Neural cell (in vitro differentiated cells): ENCODE measurements around the gene NOP16.

Experiments
- EP300 ChIP-seq: fragments of 450-650 bp; conservative IDR thresholded peaks from 2 replicates; pipeline ENCODE4 v1.6.1; 2014; ENCODE audit warnings: antibody characterized with exemption, mild to moderate bottlenecking, moderate library complexity; ENCODE audit not compliant: poor library complexity, severe bottlenecking
- EZH2 ChIP-seq: fragments of 200-600, 300-800 bp; shearing (Covaris generic), sonication (generic); IDR thresholded peaks from 2 replicates; pipeline ENCODE4 v1.6.1; 2014; ENCODE audit warnings: antibody characterized with exemption, low read length, borderline replicate concordance, mild to moderate bottlenecking; ENCODE audit not compliant: insufficient read depth, poor library complexity, severe bottlenecking
- MXI1 ChIP-seq: fragments of 450-650 bp; conservative IDR thresholded peaks from 2 replicates; pipeline ENCODE4 v1.6.1; 2014; ENCODE audit warnings: antibody characterized with exemption, mild to moderate bottlenecking; ENCODE audit not compliant: poor library complexity, severe bottlenecking
- POLR2AphosphoS5 ChIP-seq: IDR thresholded peaks from 2 replicates; pipeline ENCODE4 v1.6.1; 2012
- RAD21 ChIP-seq: fragments of 450-650 bp; conservative IDR thresholded peaks from 2 replicates; pipeline ENCODE4 v1.6.1; 2014; ENCODE audit warnings: antibody characterized with exemption, mild to moderate bottlenecking, moderate library complexity
- TAF1 ChIP-seq: IDR thresholded peaks from 2 replicates; pipeline ENCODE4 v1.6.1; 2012; ENCODE audit warnings: low read depth
- TF ChIP-seq, protein P1 (sequence below): IDR thresholded peaks from 2 replicates; pipeline ENCODE4 v1.6.1; 2012; ENCODE audit warnings: borderline replicate concordance
- TF ChIP-seq, protein P2 (sequence below): fragments of 450-650 bp; IDR thresholded peaks from 2 replicates; pipeline ENCODE4 v1.5.1; 2014; ENCODE audit warnings: antibody characterized with exemption, mild to moderate bottlenecking, moderate library complexity; ENCODE audit not compliant: poor library complexity, severe bottlenecking

DNA sequence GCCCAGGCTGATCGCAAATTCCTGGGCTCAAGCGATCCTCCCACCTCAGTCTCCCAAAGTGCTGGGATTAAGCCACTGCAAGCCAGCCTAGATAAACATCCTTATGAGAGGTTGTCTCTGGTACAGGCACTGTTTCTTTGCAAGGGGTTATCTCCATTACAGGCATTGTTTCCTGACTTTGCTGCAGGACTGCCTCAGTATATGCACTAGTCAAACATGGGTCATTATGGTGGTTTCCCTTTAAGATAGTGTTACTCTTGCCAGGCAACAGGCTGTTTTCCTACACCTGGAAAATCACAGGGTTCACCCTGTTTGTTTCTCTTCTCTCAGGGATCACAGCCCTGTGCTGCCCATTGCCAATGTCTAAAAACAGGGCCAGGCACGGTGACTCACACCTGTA lies 35.8 kb upstream of the NOP16 start:
- TF ChIP-seq, protein P1, sequence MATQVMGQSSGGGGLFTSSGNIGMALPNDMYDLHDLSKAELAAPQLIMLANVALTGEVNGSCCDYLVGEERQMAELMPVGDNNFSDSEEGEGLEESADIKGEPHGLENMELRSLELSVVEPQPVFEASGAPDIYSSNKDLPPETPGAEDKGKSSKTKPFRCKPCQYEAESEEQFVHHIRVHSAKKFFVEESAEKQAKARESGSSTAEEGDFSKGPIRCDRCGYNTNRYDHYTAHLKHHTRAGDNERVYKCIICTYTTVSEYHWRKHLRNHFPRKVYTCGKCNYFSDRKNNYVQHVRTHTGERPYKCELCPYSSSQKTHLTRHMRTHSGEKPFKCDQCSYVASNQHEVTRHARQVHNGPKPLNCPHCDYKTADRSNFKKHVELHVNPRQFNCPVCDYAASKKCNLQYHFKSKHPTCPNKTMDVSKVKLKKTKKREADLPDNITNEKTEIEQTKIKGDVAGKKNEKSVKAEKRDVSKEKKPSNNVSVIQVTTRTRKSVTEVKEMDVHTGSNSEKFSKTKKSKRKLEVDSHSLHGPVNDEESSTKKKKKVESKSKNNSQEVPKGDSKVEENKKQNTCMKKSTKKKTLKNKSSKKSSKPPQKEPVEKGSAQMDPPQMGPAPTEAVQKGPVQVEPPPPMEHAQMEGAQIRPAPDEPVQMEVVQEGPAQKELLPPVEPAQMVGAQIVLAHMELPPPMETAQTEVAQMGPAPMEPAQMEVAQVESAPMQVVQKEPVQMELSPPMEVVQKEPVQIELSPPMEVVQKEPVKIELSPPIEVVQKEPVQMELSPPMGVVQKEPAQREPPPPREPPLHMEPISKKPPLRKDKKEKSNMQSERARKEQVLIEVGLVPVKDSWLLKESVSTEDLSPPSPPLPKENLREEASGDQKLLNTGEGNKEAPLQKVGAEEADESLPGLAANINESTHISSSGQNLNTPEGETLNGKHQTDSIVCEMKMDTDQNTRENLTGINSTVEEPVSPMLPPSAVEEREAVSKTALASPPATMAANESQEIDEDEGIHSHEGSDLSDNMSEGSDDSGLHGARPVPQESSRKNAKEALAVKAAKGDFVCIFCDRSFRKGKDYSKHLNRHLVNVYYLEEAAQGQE: no peak
- TF ChIP-seq, protein P2, sequence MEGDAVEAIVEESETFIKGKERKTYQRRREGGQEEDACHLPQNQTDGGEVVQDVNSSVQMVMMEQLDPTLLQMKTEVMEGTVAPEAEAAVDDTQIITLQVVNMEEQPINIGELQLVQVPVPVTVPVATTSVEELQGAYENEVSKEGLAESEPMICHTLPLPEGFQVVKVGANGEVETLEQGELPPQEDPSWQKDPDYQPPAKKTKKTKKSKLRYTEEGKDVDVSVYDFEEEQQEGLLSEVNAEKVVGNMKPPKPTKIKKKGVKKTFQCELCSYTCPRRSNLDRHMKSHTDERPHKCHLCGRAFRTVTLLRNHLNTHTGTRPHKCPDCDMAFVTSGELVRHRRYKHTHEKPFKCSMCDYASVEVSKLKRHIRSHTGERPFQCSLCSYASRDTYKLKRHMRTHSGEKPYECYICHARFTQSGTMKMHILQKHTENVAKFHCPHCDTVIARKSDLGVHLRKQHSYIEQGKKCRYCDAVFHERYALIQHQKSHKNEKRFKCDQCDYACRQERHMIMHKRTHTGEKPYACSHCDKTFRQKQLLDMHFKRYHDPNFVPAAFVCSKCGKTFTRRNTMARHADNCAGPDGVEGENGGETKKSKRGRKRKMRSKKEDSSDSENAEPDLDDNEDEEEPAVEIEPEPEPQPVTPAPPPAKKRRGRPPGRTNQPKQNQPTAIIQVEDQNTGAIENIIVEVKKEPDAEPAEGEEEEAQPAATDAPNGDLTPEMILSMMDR: no peak
- TF ChIP-seq POLR2AphosphoS5: no peak
- TF ChIP-seq TAF1: no peak
- no peak for TF ChIP-seq MXI1
- no peak for TF ChIP-seq RAD21
- TF ChIP-seq EZH2: no peak
- no peak for TF ChIP-seq EP300
